ENCODE data around the gene ACTRT2. TPM values are rescaled to one million over a fixed set of nuclear protein-coding genes. Genes with fewer than 3 reads are reported as not detected.

ACTRT2 gene
- total and polyA plus RNA-seq, 2 donors (not counting 1 experiment from before 2014, with no cell fraction given) = not detected

GRCh38 chr1:3013371-3014049, 7.8 kb upstream of the ACTRT2 start:
- no peaks in the 10 kb centered on the region for H4K20me1 ChIP-seq (ENCODE audit: control insufficient read depth, insufficient read depth, low read length, poor library complexity, severe bottlenecking)
- no peaks in the 10 kb centered on the region for H3K36me3 ChIP-seq (replicated peaks in 1 of 2; ENCODE audit: control extremely low read depth in 1 of 2, control insufficient read depth in 1 of 2, extremely low read depth in 1 of 2, insufficient read depth in 2 of 2, low read length in 1 of 2)
- 90% methylated on average over 11 of the region's 15 CpGs for WGBS (ENCODE audit: insufficient coverage)
- H3K4me3 ChIP-seq (ENCODE audit: control extremely low read depth in 1 of 5, extremely low read depth in 1 of 5, insufficient read depth in 1 of 5, low read depth in 2 of 5, low read length in 4 of 5) = no peak overlapping the region
- no peak overlapping the region for H3K9ac ChIP-seq (ENCODE audit: low read length)
- intact Hi-C loops (cut with micrococcal nuclease) = loop anchor here (5.0 kb wide), 1 partner anchor 409 kb away; no protein-coding TSS in a partner anchor
- DNase-seq (no peak), ATAC-seq (ENCODE audit: low read depth) (no peak)
- H3K9me3 ChIP-seq (ENCODE audit: control extremely low read depth in 1 of 3, control insufficient read depth in 2 of 3, insufficient read depth in 1 of 3, low read length in 2 of 3) = peaks cover 0 to 34% (median 8%) of the 10 kb centered on the region in 3 donors
- Mint-ChIP-seq H3K9me3 (ENCODE audit: insufficient read depth) (no peaks in the 10 kb centered on the region), H3K27me3 (peaks cover 9% of the 10 kb centered on the region), H3K4me3 (no peak overlapping the region), H3K27ac (no peak overlapping the region), H3K4me1 (peaks cover 5% of the 10 kb centered on the region)
- ChIA-PET CTCF (interaction anchor here (2.4 kb wide), 1 partner anchor 411 kb away, joined by 9 read pairs; no protein-coding TSS in a partner anchor), POLR2A (no interaction called here)
- H3K27ac ChIP-seq (ENCODE audit: low read length in 2 of 2) = no peak overlapping the region
- no peak overlapping the region for H2AFZ ChIP-seq (ENCODE audit: insufficient read depth, low read depth, low read length, poor library complexity, severe bottlenecking)
- H3K4me1 ChIP-seq (ENCODE audit: control insufficient read depth in 2 of 2, insufficient read depth in 2 of 2, low read length in 2 of 2) = peaks cover 0 to 7% of the 10 kb centered on the region in 2 donors
- H3K27me3 ChIP-seq (replicated peaks in 1 of 4; ENCODE audit: control extremely low read depth in 1 of 4, control insufficient read depth in 3 of 4, insufficient read depth in 4 of 4, low read length in 3 of 4) = peaks cover 0 to 9% (median 4%) of the 10 kb centered on the region in 4 experiments
- H3K4me2 ChIP-seq (replicated peaks; ENCODE audit: low read depth, low read length, poor library complexity, severe bottlenecking) = no peak overlapping the region
- no peak for TF ChIP-seq EZH2 (IDR thresholded peaks at IDR 0.05; ENCODE audit: borderline replicate concordance, insufficient read depth, low read depth, low read length, poor library complexity, severe bottlenecking)
- no peak for TF ChIP-seq CTCF (IDR thresholded peaks at IDR 0.05)
- no peaks in the 10 kb centered on the region for H3K79me2 ChIP-seq (ENCODE audit: control insufficient read depth, insufficient read depth, low read length)

- intact Hi-C loops (cut with micrococcal nuclease) = loop anchor here (5.0 kb wide), 1 partner anchor 408 kb away; no protein-coding TSS in a partner anchor
- DNase-seq = no peak
- WGBS (ENCODE audit: insufficient coverage) = 87% methylated on average over 6 of the region's 10 CpGs
These were observed 7.2 kb upstream of the ACTRT2 start for GRCh38 chr1:3014050-3014440.

More at GRCh38 chr1:3014050-3014440, 7.2 kb upstream of the ACTRT2 start:
- no peaks in the 10 kb centered on the region for H3K79me2 ChIP-seq (ENCODE audit: control insufficient read depth, insufficient read depth, low read length)
- CTCF ChIA-PET = no interaction called here
- H2AFZ ChIP-seq (ENCODE audit: insufficient read depth, low read depth, low read length, poor library complexity, severe bottlenecking) = no peak overlapping the region
- H3K9ac ChIP-seq (ENCODE audit: low read length) = no peak overlapping the region
- Mint-ChIP-seq H3K9me3 (ENCODE audit: insufficient read depth) (no peaks in the 10 kb centered on the region), H3K4me1 (peaks cover 5% of the 10 kb centered on the region), H3K4me3 (no peak overlapping the region), H3K27ac (no peak overlapping the region), H3K27me3 (peaks cover 9% of the 10 kb centered on the region)
- H3K9me3 ChIP-seq (ENCODE audit: control extremely low read depth in 1 of 3, control insufficient read depth in 2 of 3, insufficient read depth in 1 of 3, low read length in 2 of 3) = peaks cover 0 to 29% (median 3%) of the 10 kb centered on the region in 3 donors
- POLR2A ChIA-PET = no interaction called here
- H3K27me3 ChIP-seq (replicated peaks in 1 of 4; ENCODE audit: control extremely low read depth in 1 of 4, control insufficient read depth in 3 of 4, insufficient read depth in 4 of 4, low read length in 3 of 4) = peaks cover 0 to 9% (median 4%) of the 10 kb centered on the region in 4 experiments
- H3K4me3 ChIP-seq (ENCODE audit: control extremely low read depth in 1 of 5, extremely low read depth in 1 of 5, insufficient read depth in 1 of 5, low read depth in 2 of 5, low read length in 4 of 5) = no peak overlapping the region
- H3K4me2 ChIP-seq (replicated peaks; ENCODE audit: low read depth, low read length, poor library complexity, severe bottlenecking) = no peak overlapping the region
- peaks cover 0 to 7% of the 10 kb centered on the region in 2 donors for H3K4me1 ChIP-seq (ENCODE audit: control insufficient read depth in 2 of 2, insufficient read depth in 2 of 2, low read length in 2 of 2)
- H3K27ac ChIP-seq (ENCODE audit: low read length in 2 of 2) = no peak overlapping the region
- H3K36me3 ChIP-seq (replicated peaks in 1 of 2; ENCODE audit: control extremely low read depth in 1 of 2, control insufficient read depth in 1 of 2, extremely low read depth in 1 of 2, insufficient read depth in 2 of 2, low read length in 1 of 2) = no peaks in the 10 kb centered on the region
- no peak for ATAC-seq (ENCODE audit: low read depth)
- no peak for TF ChIP-seq EZH2 (IDR thresholded peaks at IDR 0.05; ENCODE audit: borderline replicate concordance, insufficient read depth, low read depth, low read length, poor library complexity, severe bottlenecking)
- no peaks in the 10 kb centered on the region for H4K20me1 ChIP-seq (ENCODE audit: control insufficient read depth, insufficient read depth, low read length, poor library complexity, severe bottlenecking)
